Endometrial microvascular endothelial cells (primary cell): Measurements from ENCODE around the gene GBGT1. TPM values are rescaled to one million over a fixed set of nuclear protein-coding genes. Genes with fewer than 3 reads are reported as not detected.

Source experiments
- in situ Hi-C: cut with HindIII; loops from 2 replicates; pipeline ENCODE4 v1.10.0; 2017; ENCODE audit warnings: low sequenced_read_pairs, low pct_unique_long_range_greater_than_20kb; ENCODE audit errors: inconsistent ontology term
- total RNA-seq: library from RNA; depleted of rRNA; stranded (reverse); fragments of >200 nt; gene quantifications from one replicate; pipeline ENCODE4 v1.2.3, GENCODE V29; 2015; ENCODE audit errors: inconsistent ontology term

The GBGT1 gene
- total RNA-seq, 1 donor from 2014 or later = 0.37 TPM

DNA sequence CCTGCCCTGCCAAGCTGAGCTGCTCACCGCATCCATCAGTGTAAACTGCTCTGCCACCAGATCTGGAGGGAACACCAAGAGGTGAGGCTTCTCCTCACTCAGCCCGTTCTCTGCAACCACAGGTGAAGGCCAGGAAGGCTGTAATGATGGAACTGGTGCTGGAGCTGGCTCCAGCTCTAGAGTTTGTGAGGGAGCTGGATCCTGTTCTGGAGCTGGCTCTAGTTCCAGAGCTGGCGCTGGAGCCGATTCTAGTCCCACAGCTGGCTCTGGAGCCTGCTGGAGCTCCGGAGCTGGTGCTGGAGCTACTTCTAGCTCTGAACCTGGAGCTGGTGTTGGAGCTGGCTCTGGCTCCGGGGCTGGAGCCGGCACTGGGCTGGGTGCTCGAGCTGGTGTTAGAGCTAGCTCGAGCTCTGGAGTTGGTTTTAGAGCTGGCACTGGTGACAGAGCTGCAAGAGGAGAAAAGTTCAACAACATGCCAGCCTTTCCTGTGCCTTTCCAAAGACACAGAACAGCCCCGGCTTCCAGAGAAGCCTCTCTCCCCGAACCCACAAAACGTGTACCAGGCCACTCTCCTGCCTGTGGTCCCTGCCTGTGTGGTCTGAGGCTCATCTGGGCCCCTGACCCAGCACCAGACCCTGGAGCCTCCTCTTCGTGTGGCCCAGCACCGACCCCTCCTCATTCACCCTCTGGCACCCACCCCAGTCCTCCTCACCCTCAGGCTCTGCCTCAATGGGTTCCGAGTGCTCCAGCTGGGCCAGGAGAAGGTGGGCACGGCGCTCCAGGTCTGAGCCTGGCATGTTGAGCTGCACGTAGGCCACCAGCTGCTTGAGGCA lies 55.5 kb downstream of the GBGT1 start:
- in situ Hi-C loops = no loop called here

DNA sequence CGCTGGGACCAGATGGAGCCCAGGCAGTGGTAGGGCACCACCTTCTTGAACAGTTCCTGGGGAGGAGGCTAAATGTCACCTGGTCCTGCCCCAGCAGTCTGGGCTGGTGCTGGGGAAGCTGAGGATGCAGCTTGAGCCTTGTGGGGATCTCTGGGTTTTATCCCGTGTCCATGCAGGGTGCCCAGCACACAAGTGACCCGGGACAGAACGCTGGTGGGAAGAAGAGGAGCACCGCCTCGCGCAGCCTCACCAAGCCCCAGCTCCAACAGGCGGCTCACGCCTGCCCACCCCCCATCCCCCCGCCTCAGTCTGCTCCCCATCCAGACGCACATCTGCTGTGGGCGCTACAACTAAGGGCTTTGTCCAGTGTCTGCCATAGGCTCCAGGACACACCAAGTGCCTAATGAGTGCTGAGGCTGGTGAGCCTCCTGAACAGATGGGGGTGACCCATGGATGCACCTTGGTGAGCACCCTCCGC lies 56.4 kb downstream of the GBGT1 start:
- in situ Hi-C loops = no loop called here

DNA sequence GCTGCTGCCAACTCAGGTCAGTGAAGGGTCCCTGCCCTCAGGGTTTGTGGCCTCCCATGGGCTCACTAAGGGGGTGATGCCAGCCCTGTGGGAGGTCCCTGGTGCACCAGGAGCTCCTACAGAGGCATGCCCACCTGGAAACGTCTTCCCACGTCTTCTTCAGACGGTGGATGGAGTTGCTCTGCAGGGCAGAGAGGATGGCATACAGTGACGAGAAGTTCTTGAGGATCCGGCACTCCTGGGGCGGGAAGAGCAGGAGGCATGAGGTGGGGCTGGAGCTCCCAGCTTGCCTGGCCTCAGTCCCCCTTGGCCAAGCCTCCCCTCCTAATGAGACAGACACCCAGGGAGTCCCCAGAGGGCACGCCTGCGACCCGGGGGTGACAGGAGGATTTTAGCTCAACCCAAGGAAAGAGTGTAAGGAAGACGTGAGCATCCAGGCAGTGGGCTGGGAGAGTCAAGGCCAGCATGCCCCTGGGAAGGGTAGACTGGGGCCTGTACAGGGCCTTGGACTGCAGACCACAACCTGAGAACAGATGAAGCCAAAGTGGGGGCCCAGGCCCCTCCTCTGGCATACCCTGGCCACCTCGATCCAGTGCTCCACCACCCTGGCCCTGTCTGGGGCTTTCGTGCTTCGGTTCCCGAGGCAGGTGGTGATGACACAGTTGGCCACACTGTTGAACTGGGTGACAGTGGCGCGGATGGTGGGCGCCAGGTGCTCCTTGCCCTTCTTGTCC lies 57.0 kb downstream of the GBGT1 start:
- in situ Hi-C loops = no loop called here

DNA sequence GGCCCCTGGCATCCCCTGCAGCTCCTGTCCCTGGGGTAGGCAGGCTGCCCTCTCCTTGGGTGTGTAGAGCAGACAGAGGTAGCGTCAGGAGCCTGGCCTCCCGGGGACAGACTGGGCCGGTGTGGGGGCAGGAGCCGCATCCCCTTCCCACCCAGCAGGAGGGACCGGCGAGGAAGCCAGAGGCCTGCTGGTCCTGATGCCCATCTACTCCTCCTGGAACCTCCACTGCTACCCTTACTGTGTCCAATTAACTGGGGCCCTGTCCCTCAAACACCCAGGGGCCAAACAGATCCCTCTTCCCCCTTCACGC lies 58.3 kb downstream of the GBGT1 start:
- in situ Hi-C loops = no loop called here

DNA sequence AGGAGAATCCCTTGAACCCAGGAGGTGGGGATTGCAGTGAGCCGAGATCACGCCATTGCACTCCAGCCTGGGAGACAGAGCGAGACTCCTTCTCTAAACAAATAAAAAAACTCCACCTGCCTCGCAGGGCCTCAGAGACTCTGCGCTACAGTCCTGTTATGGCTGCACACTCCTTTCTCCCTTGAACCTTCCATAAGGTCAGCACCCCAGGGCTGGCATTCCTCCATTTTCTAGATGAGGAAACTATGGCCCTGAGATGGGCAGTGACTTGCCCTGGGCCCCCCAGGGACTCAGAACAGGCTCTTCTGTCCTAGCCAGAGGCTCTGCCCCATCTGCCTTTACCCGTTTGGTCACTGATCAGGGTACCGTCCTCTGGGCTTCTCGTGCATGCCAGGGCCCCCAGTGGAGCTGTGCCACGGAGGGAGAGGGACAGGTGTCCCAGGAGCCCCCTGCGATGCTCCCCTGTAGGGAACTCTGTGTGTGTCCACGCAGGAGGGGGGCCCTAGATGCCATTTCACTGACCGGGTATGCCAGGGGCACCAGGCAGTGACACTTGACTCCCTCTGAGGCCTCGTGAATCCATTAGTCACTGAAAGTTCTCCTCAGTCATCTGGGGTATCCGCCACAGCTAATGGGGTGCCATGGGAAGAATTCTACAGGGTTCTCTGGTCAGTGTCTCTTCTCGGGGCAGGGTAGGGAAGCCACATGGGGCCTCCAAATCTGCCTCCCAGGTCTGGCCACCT lies 58.8 kb downstream of the GBGT1 start:
- in situ Hi-C loops = no loop called here

DNA sequence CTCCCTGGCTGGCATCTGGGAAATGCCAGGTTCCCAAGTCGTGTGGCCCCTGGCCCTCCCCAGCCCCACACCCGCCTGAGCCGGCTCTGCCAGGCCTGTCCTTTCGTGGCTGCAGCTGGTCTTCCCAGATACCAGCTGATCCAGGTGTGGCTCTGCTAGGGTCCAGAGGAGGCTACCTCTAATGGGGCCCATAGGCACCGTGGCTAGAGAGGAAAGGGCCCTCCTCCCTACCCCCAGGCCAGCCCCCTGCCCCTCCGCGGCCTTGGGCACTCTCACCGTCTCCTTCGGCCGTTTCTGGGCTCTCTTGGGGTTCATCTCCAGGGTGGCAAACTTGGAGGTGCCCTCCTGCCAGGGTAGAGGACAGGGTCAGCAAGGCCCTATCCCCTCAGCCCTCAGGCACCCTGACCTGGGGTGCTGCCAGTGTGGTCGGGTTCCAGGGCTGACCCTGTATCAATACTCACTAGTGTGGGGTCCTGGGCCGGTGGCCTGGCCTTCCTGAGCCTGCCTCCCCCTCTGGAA lies 59.7 kb downstream of the GBGT1 start:
- in situ Hi-C loops = no loop called here

DNA sequence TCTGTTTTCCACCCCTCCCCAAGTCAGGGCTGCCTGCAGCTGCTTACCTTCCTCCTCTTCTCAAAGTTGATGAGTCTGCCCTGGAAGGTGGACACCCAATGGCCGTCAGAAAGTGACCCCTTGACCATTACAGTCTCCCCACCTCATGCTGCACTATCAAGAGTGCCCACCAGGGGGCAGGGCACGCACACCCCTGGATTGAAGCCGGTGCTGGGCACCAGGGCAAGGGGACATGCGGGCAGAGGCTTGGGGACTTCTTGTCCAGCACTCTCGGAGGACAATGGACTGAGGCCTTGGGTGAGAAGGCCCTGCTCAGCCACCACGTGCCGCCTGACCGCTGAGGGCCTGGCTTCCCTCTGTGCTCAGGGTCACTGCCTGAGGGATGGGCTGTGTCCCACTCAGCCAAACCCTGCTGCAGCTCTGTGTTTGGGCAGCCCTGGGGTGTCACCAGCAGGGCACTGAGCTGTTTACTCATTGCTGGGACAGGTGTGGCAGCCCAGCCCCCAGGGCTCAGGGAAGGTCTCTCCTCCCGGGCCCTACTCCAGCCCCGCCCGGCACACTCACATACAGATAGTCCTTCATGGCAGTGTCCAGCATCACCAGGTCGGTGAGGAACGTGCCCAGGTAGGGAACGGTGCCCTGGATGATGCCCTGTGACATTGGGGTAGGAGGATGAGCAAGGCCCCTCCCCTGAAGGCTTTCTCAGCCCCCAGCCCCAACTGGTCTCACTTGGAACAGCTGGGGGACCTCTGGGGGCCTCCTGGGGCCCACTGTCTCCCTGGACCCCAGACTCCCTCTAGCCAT lies 60.3 kb downstream of the GBGT1 start:
- in situ Hi-C loops = no loop called here

Other genes starting within 250 kb of the GBGT1 start
- gene TSC1, start 219.3 kb downstream of the GBGT1 start, total RNA-seq = 19.0 TPM
- not detected for gene GFI1B, start 185.2 kb downstream of the GBGT1 start, total RNA-seq
- gene GTF3C5, start 132.9 kb downstream of the GBGT1 start, total RNA-seq = 58.4 TPM
- 0.37 TPM for gene CEL, start 101.9 kb downstream of the GBGT1 start, total RNA-seq
- gene RALGDS, start 42.7 kb downstream of the GBGT1 start, total RNA-seq = 17.6 TPM
- not detected for gene OBP2B, start 45.3 kb upstream of the GBGT1 start, total RNA-seq
- not detected for gene ABO, start 111.3 kb upstream of the GBGT1 start, total RNA-seq
- 24.1 TPM for gene SURF6, start 172.3 kb upstream of the GBGT1 start, total RNA-seq
- 20.3 TPM for gene MED22, start 184.2 kb upstream of the GBGT1 start, total RNA-seq
- gene RPL7A, start 184.3 kb upstream of the GBGT1 start, total RNA-seq = 2,760 TPM
- gene SURF1, start 192.6 kb upstream of the GBGT1 start, total RNA-seq = 14.4 TPM
- 15.1 TPM for gene SURF2, start 192.6 kb upstream of the GBGT1 start, total RNA-seq
- gene SURF4, start 212.1 kb upstream of the GBGT1 start, total RNA-seq = 299 TPM
- 0.19 TPM for gene STKLD1, start 212.5 kb upstream of the GBGT1 start, total RNA-seq